ENCODE data around the gene SSTR1.

DNA sequence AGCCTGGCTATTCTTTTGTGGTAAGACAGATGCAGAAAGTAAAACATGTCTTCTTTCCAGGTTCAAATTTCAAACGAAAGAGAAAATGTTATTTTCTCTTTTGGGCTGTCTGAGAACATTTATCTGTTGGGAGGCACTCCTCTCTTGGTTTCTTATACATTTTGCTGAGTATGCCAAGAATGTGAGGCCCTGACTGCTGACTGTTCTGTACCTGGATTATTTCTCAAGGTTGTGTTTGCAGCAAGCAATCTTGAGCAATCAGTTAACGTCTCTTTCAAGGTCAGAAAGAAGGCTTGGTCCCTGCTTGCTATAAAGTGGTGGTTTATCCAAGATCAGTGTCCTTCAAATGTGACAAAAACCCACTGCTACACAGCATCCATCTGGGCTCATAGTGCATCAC is 9.8 kb downstream of the SSTR1 start:
- TF ChIP-seq, protein P1, sequence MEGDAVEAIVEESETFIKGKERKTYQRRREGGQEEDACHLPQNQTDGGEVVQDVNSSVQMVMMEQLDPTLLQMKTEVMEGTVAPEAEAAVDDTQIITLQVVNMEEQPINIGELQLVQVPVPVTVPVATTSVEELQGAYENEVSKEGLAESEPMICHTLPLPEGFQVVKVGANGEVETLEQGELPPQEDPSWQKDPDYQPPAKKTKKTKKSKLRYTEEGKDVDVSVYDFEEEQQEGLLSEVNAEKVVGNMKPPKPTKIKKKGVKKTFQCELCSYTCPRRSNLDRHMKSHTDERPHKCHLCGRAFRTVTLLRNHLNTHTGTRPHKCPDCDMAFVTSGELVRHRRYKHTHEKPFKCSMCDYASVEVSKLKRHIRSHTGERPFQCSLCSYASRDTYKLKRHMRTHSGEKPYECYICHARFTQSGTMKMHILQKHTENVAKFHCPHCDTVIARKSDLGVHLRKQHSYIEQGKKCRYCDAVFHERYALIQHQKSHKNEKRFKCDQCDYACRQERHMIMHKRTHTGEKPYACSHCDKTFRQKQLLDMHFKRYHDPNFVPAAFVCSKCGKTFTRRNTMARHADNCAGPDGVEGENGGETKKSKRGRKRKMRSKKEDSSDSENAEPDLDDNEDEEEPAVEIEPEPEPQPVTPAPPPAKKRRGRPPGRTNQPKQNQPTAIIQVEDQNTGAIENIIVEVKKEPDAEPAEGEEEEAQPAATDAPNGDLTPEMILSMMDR (IDR thresholded peaks at IDR 0.05 in 2 of 3, conservative IDR thresholded peaks at IDR 0.05 in 1 of 3; ENCODE audit: borderline replicate concordance in 1 of 3, insufficient read depth in 1 of 3, low read depth in 2 of 3, low read length in 2 of 3) = no peak
- no peak for TF ChIP-seq RAD21 (IDR thresholded peaks at IDR 0.05; ENCODE audit: low read depth)
- TF ChIP-seq, protein P2, sequence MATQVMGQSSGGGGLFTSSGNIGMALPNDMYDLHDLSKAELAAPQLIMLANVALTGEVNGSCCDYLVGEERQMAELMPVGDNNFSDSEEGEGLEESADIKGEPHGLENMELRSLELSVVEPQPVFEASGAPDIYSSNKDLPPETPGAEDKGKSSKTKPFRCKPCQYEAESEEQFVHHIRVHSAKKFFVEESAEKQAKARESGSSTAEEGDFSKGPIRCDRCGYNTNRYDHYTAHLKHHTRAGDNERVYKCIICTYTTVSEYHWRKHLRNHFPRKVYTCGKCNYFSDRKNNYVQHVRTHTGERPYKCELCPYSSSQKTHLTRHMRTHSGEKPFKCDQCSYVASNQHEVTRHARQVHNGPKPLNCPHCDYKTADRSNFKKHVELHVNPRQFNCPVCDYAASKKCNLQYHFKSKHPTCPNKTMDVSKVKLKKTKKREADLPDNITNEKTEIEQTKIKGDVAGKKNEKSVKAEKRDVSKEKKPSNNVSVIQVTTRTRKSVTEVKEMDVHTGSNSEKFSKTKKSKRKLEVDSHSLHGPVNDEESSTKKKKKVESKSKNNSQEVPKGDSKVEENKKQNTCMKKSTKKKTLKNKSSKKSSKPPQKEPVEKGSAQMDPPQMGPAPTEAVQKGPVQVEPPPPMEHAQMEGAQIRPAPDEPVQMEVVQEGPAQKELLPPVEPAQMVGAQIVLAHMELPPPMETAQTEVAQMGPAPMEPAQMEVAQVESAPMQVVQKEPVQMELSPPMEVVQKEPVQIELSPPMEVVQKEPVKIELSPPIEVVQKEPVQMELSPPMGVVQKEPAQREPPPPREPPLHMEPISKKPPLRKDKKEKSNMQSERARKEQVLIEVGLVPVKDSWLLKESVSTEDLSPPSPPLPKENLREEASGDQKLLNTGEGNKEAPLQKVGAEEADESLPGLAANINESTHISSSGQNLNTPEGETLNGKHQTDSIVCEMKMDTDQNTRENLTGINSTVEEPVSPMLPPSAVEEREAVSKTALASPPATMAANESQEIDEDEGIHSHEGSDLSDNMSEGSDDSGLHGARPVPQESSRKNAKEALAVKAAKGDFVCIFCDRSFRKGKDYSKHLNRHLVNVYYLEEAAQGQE (IDR thresholded peaks at IDR 0.05; ENCODE audit: low read depth) = no peak

Measured in HCT116 (cell line).